K562 (cell line): ENCODE data around the gene CACNA2D3. TPM values are rescaled to one million over a fixed set of nuclear protein-coding genes. Genes with fewer than 3 reads are reported as not detected.

ENCODE experiments used
- ATAC-seq: fragments of 200-7000 bp; cut with Tn5 transposase; 3 replicates; pipeline ENCODE4 v1.9.1; 2020; ENCODE audit warnings: moderate library complexity
- BruUV-seq: library from RNA; stranded (reverse); fragments of 400-500 nt; replicated peaks from 2 replicates; lab custom pipeline; 2021; lab: Mats Ljungman, UMichigan
- CTCF ChIA-PET: fragments of 300-600 bp; formaldehyde crosslinking; extraction: SDS; loops from one replicate; lab custom pipeline; 2021; ENCODE audit warnings: low intra/inter-chr PET ratio; lab: Yijun Ruan, JAX
- POLR2A ChIA-PET: fragments of 300-600, 350-650 bp; sonication (Branson Sonifier 250); formaldehyde crosslinking; extraction: SDS; loops from one replicate; lab custom pipeline; 2021; ENCODE audit warnings: antibody characterized with exemption, inconsistent platforms; lab: Yijun Ruan, JAX
- DNase-seq, 4 experiments: peaks; one replicate each; pipeline versions ENCODE4 v3.0.0 to v3.0.0-alpha.2; 2011 to 2018; ENCODE audit warnings: low spot score in 3 of 4, mixed read lengths in 3 of 4; ENCODE audit errors: extremely low read depth in 1 of 4
- FAIRE-seq: peaks from 2 replicates; lab custom pipeline; 2011; peaks lifted over from hg19 to GRCh38; lab: Jason Lieb, UNC
- H2AFZ ChIP-seq: 2 replicates; pipeline ENCODE4 v1.6.0; 2011; ENCODE audit warnings: low read depth, low read length, control low read depth, inconsistent platforms
- H3K27ac ChIP-seq: fragments of 200-600 bp; 3 replicates; pipeline ENCODE4 v1.8.0; 2011; ENCODE audit warnings: low read depth, mild to moderate bottlenecking, control low read depth, inconsistent platforms, low read length, moderate library complexity, mixed read lengths; ENCODE audit errors: extremely low read depth
- H3K27me3 ChIP-seq, 2 experiments: fragments of 300-600 bp in 1 of 2; 2 replicates in 1 of 2; 3 replicates in 1 of 2; pipeline versions ENCODE4 v1.6.0 to v1.8.0; 2011; ENCODE audit warnings: inconsistent platforms in 2 of 2, low read length in 2 of 2, mild to moderate bottlenecking in 1 of 2, mixed read lengths in 1 of 2, moderate library complexity in 1 of 2; ENCODE audit not compliant: control insufficient read depth in 2 of 2, insufficient read depth in 2 of 2
- H3K36me3 ChIP-seq: fragments of 300-600 bp; 3 replicates; pipeline ENCODE4 v1.8.0; 2011; ENCODE audit warnings: mild to moderate bottlenecking, low read length, inconsistent platforms; ENCODE audit not compliant: control insufficient read depth, insufficient read depth
- H3K4me1 ChIP-seq, 2 experiments: fragments of 200-600 bp in 1 of 2; replicated peaks in 1 of 2; 2 replicates in 1 of 2; 3 replicates in 1 of 2; pipeline versions ENCODE4 v1.5.1 to v1.8.0; 2011; ENCODE audit warnings: inconsistent platforms in 2 of 2, low read length in 2 of 2, mild to moderate bottlenecking in 1 of 2, mixed read lengths in 1 of 2, moderate library complexity in 1 of 2; ENCODE audit not compliant: control insufficient read depth in 2 of 2, insufficient read depth in 2 of 2
- H3K4me2 ChIP-seq: 2 replicates; pipeline ENCODE4 v1.6.1; 2011; ENCODE audit warnings: low read length, control low read depth, inconsistent platforms, mixed read lengths; ENCODE audit not compliant: insufficient read depth
- H3K4me3 ChIP-seq: fragments of 200-600 bp; sonication (generic), shearing (Covaris generic); 2 replicates; pipeline ENCODE4 v1.5.1; 2016; ENCODE audit warnings: control low read depth, inconsistent platforms
- H3K79me2 ChIP-seq: fragments of 200-600 bp; 3 replicates; pipeline ENCODE4 v1.8.0; 2011; ENCODE audit warnings: low read length, inconsistent platforms; ENCODE audit not compliant: control insufficient read depth, insufficient read depth
- H3K9ac ChIP-seq, 2 experiments: 2 replicates each; pipeline versions ENCODE4 v1.6.0 to v1.6.1; 2011; ENCODE audit warnings: low read depth in 2 of 2, low read length in 2 of 2, control low read depth in 1 of 2, inconsistent platforms in 1 of 2, mild to moderate bottlenecking in 1 of 2, mixed read lengths in 1 of 2; ENCODE audit not compliant: insufficient read depth in 1 of 2
- H3K9me1 ChIP-seq: one replicate; pipeline ENCODE4 v1.6.0; 2011; ENCODE audit warnings: inconsistent platforms, mild to moderate bottlenecking, low read length, moderate library complexity; ENCODE audit not compliant: control insufficient read depth, insufficient read depth
- H3K9me3 ChIP-seq: replicated peaks from 2 replicates; pipeline ENCODE4 v1.5.1; 2011; ENCODE audit warnings: low read depth, low read length, inconsistent platforms; ENCODE audit not compliant: control insufficient read depth, insufficient read depth
- H4K20me1 ChIP-seq: replicated peaks from 2 replicates; pipeline ENCODE4 v1.6.1; 2011; ENCODE audit warnings: low read length, inconsistent platforms, mixed read lengths; ENCODE audit not compliant: control insufficient read depth, insufficient read depth
- E4F1 ChIP-seq: fragments of 250-450 bp; sonication (Bioruptor Pico); IDR thresholded peaks from 2 replicates; pipeline ENCODE4 v1.5.0; 2021; ENCODE audit warnings: mild to moderate bottlenecking, borderline replicate concordance
- EHMT2 ChIP-seq: fragments of 450-650 bp; IDR thresholded peaks from 2 replicates; pipeline ENCODE4 v1.6.1; 2018; ENCODE audit warnings: antibody characterized with exemption
- HNRNPH1 ChIP-seq: fragments of 200-400 bp; formaldehyde crosslinking; optimal IDR thresholded peaks from 2 replicates; pipeline ENCODE3; 2017; ENCODE audit warnings: low read depth, mild to moderate bottlenecking, low read length, moderate library complexity
- NCOA4 ChIP-seq: fragments of 450-650 bp; IDR thresholded peaks from 2 replicates; pipeline ENCODE4 v1.6.1; 2018; ENCODE audit warnings: mild to moderate bottlenecking; ENCODE audit not compliant: partially characterized antibody
- PTBP1 ChIP-seq: fragments of 200-400 bp; formaldehyde crosslinking; IDR thresholded peaks from 2 replicates; pipeline ENCODE4 v1.6.1; 2017; ENCODE audit warnings: low read depth, low read length
- RCOR1 ChIP-seq, 2 experiments: IDR thresholded peaks; 2 replicates each; pipeline ENCODE4 v1.6.1; 2012; ENCODE audit warnings: low read depth in 2 of 2, low read length in 2 of 2, borderline replicate concordance in 1 of 2, improper control_type of control experiment in 1 of 2
- SLC30A9 ChIP-seq: fragments of 250-450 bp; sonication (Bioruptor Pico); IDR thresholded peaks from 2 replicates; pipeline ENCODE4 v1.8.0; 2022; ENCODE audit warnings: mild to moderate bottlenecking, moderate library complexity
- SMARCC2 ChIP-seq: fragments of 450-650 bp; IDR thresholded peaks from 2 replicates; pipeline ENCODE4 v1.6.1; 2017; ENCODE audit warnings: antibody characterized with exemption, moderate library complexity, mild to moderate bottlenecking, low read depth
- ZNF384 ChIP-seq: IDR thresholded peaks from 2 replicates; pipeline ENCODE4 v1.6.1; 2012; ENCODE audit warnings: low read depth, low read length, improper control_type of control experiment
- WGBS: fragments of 100-300 bp; shearing (Covaris generic); methylation state at CpG from one replicate; pipeline ENCODE4 v1.1.6; 2016; ENCODE audit warnings: low coverage, mixed read lengths; ENCODE audit not compliant: insufficient coverage; ENCODE audit errors: missing lambda C conversion rate; 5-methylcytosine and 5-hydroxymethylcytosine counted together
- in situ Hi-C: fragments of 300-500 bp; cut with MboI; formaldehyde crosslinking; loops from 4 replicates; pipeline ENCODE4 v1.15.0; 2018; ENCODE audit warnings: inconsistent platforms, mixed read lengths
- intact Hi-C: fragments of 100-400 bp; cut with micrococcal nuclease; formaldehyde crosslinking; loops from 2 replicates; pipeline ENCODE4 v1.14.2; 2022
- polyA plus RNA-seq, 8 experiments: library from polyadenylated mRNA; depleted of rRNA in 4 of 8; stranded (reverse) in 5 of 8; unstranded in 3 of 8; fragments of >200 nt; fragmentation: Nextera tagmentation in 2 of 8; fragmentation: Illumina TruSeq in 1 of 8; extraction: Ambion mirVana in 2 of 8; extraction: Trizol in 1 of 8; gene quantifications; 2 replicates each; pipeline versions ENCODE4 v1.2.1 to v1.2.3, GENCODE V29; 2011 to 2014; ENCODE audit warnings: inconsistent platforms in 1 of 8, missing spikeins in 1 of 8
- total RNA-seq, 7 experiments: library from RNA; depleted of rRNA in 6 of 7; stranded (reverse); fragments of >200 nt in 6 of 7; fragmentation: Illumina TruSeq in 2 of 7; extraction: Trizol in 2 of 7; gene quantifications; 2 replicates each; pipeline versions ENCODE4 v1.2.1 to v1.2.3, GENCODE V29; 2011 to 2021; ENCODE audit warnings: low replicate concordance in 1 of 7

The CACNA2D3 gene
- total and polyA plus RNA-seq, 9 of the 15 experiments (the other 6 are each of a cell fraction or from before 2014, with no cell fraction given), result 0.01 TPM; not detected in 8

GRCh38 chr3:54793171-54793570 lies 670.8 kb downstream of the CACNA2D3 start:
- Histone ChIP-seq H3K79me2 (no peaks in the 10 kb centered on the region), H3K4me1 (no peaks in the 10 kb centered on the region), H3K9me1 (no peaks in the 10 kb centered on the region), H4K20me1 (no peaks in the 10 kb centered on the region), H3K4me2 (no peak overlapping the region), H3K9me3 (no peaks in the 10 kb centered on the region)
- BruUV-seq, result no TSS peak
- FAIRE-seq, result no peak
- in situ Hi-C loops, result no loop called here
- CTCF ChIA-PET, result no interaction called here
- no peak for TF ChIP-seq ZNF384
- no peak for TF ChIP-seq RCOR1 (IDR thresholded peaks at IDR 0.05; ENCODE audit: borderline replicate concordance in 1 of 2, low read depth in 2 of 2, low read length in 2 of 2)
- TF ChIP-seq SMARCC2, result no peak
- no peak for TF ChIP-seq EHMT2
- TF ChIP-seq SLC30A9 (CRISPR knock-in tag), result no peak
- no peak for TF ChIP-seq NCOA4
- TF ChIP-seq E4F1 (CRISPR knock-in tag), result no peak
- no peak for TF ChIP-seq HNRNPH1
- TF ChIP-seq PTBP1, result no peak
- TF ChIP-seq, all 486 proteins: peak for 0
- no peak overlapping the region for H3K27ac ChIP-seq
- WGBS, result 0% methylated on average over 5 of the region's 6 CpGs
- no peaks in the 10 kb centered on the region for H3K27me3 ChIP-seq
- H3K9ac ChIP-seq, result no peak overlapping the region
- intact Hi-C loops, result no loop called here
- H2AFZ ChIP-seq, result no peak overlapping the region
- no peaks in the 10 kb centered on the region for H3K36me3 ChIP-seq
- POLR2A ChIA-PET, result no interaction called here
- DNase-seq (no peak), ATAC-seq (no peak)
- no peak overlapping the region for H3K4me3 ChIP-seq
